BJ (cell line): ENCODE data around the gene KCNJ4. TPM values are rescaled to one million over a fixed set of nuclear protein-coding genes. Genes with fewer than 3 reads are reported as not detected.

Experiments
- CTCF ChIA-PET: fragments of 350-600 bp; formaldehyde crosslinking; extraction: SDS; loops from one replicate; lab custom pipeline; 2021; ENCODE audit warnings: antibody characterized with exemption, inconsistent platforms; lab: Yijun Ruan, JAX
- POLR2A ChIA-PET: fragments of 300-600 bp; sonication (Branson Sonifier 250); formaldehyde crosslinking; extraction: SDS; loops from one replicate; lab custom pipeline; 2021; ENCODE audit warnings: antibody characterized with exemption; lab: Charles Lee
- DNase-seq: peaks from one replicate; pipeline ENCODE4 v3.0.0-alpha.2; 2011; ENCODE audit warnings: low read depth
- H3K27me3 ChIP-seq: 2 replicates; pipeline ENCODE4 v1.6.0; 2011; ENCODE audit warnings: low read length; ENCODE audit not compliant: control insufficient read depth, insufficient read depth
- H3K36me3 ChIP-seq: 2 replicates; pipeline ENCODE4 v1.5.1; 2011; ENCODE audit warnings: low read length; ENCODE audit not compliant: control insufficient read depth, insufficient read depth
- H3K4me3 ChIP-seq: 2 replicates; pipeline ENCODE4 v1.5.1; 2011; ENCODE audit warnings: low read depth, mild to moderate bottlenecking, control low read depth, low read length
- CTCF ChIP-seq: IDR thresholded peaks from 2 replicates; pipeline ENCODE4 v1.5.1; 2011; ENCODE audit warnings: low read depth, mild to moderate bottlenecking, control low read depth, inconsistent platforms, low read length, moderate library complexity; ENCODE audit not compliant: insufficient read depth
- polyA minus RNA-seq: library from RNA; depleted of rRNA, polyadenylated mRNA; stranded (reverse); fragments of >200 nt; gene quantifications from 2 replicates; pipeline ENCODE4 v1.2.3, GENCODE V29; 2011; rRNA and poly(A)+ RNA removed
- polyA plus RNA-seq: library from polyadenylated mRNA; depleted of rRNA; stranded (reverse); fragments of >200 nt; gene quantifications from 2 replicates; pipeline ENCODE4 v1.2.3, GENCODE V29; 2011; rRNA removed

KCNJ4 gene
- polyA plus RNA-seq (not detected in 2 replicates), polyA minus RNA-seq (not detected in 2 replicates)

GRCh38 chr22:38455076-38455529 lies at the start of gene KCNJ4:
Gene KCNJ4, minus strand, starts transcription at chr22:38455199. Its CDS starts 27,067 bp downstream, at chr22:38428132.
- no peak for TF ChIP-seq CTCF
- Histone ChIP-seq H3K4me3 (peak within 1 kb of the TSS; percentile 20; the same call in 1 of the 2 replicates), H3K36me3 (no peaks in the 10 kb centered on the region), H3K27me3 (peaks cover 61% of the 10 kb centered on the region)
- POLR2A ChIA-PET: no interaction called here
- no peak for DNase-seq
- CTCF ChIA-PET: no interaction called here

GRCh38 chr22:38503021-38503420 lies 48.0 kb upstream of the KCNJ4 start:
- no peak for DNase-seq
- POLR2A ChIA-PET: interaction anchor here (0.5 kb wide), 1 partner anchor 11 kb away, joined by 11 read pairs; no protein-coding TSS in a partner anchor
- CTCF ChIA-PET: interaction anchor here (1.2 to 1.6 kb wide), 2 partner anchors 9 to 16 kb away, joined by 3 to 6 read pairs; no protein-coding TSS in a partner anchor

GRCh38 chr22:38501797-38502672 lies 47.0 kb upstream of the KCNJ4 start:
- peaks cover 15% of the 10 kb centered on the region for H3K36me3 ChIP-seq
- TF ChIP-seq CTCF: no peak
- no peak for DNase-seq
- ChIA-PET CTCF (interaction anchor here (0.5 to 1.6 kb wide), 3 partner anchors 8 to 22 kb away, joined by 3 to 6 read pairs (median 3); no protein-coding TSS in a partner anchor), POLR2A (interaction anchor here (0.7 kb wide), 1 partner anchor 215 kb away, joined by 3 read pairs; no protein-coding TSS in a partner anchor)
- no peak overlapping the region for H3K4me3 ChIP-seq
- no peaks in the 10 kb centered on the region for H3K27me3 ChIP-seq

More at GRCh38 chr22:38503021-38503420, 48.0 kb upstream of the KCNJ4 start:
- Histone ChIP-seq H3K4me3 (peak overlapping the region; percentile 91), H3K27me3 (no peaks in the 10 kb centered on the region), H3K36me3 (peaks cover 12% of the 10 kb centered on the region)
- no peak for TF ChIP-seq CTCF

- POLR2A ChIA-PET: no interaction called here
- Histone ChIP-seq H3K36me3 (peaks cover 31% of the 10 kb centered on the region), H3K4me3 (no peak overlapping the region), H3K27me3 (no peaks in the 10 kb centered on the region)
- TF ChIP-seq CTCF: no peak
- CTCF ChIA-PET: no interaction called here
- no peak for DNase-seq
Measured at GRCh38 chr22:38497869-38498268, 42.9 kb upstream of the KCNJ4 start.

- no peak for TF ChIP-seq CTCF
- DNase-seq: no peak
- CTCF ChIA-PET: interaction anchor here (1.9 kb wide), 1 partner anchor 9 kb away, joined by 6 read pairs; no protein-coding TSS in a partner anchor
- Histone ChIP-seq H3K27me3 (no peaks in the 10 kb centered on the region), H3K4me3 (no peak overlapping the region), H3K36me3 (peaks cover 41% of the 10 kb centered on the region)
- POLR2A ChIA-PET: no interaction called here
Measured at GRCh38 chr22:38494939-38495338, 39.9 kb upstream of the KCNJ4 start.
